HepG2 (cell line): ENCODE measurements around the gene POLR3H. TPM values are rescaled to one million over a fixed set of nuclear protein-coding genes. Genes with fewer than 3 reads are reported as not detected.

ENCODE experiments used
- EHMT2 ChIP-seq: fragments of 200-600 bp; sonication (generic); IDR thresholded peaks from 2 replicates; pipeline ENCODE4 v1.7.0; 2017; ENCODE audit warnings: antibody characterized with exemption, low read depth, low read length, borderline replicate concordance
- IKZF1 ChIP-seq: fragments of 450-650 bp; IDR thresholded peaks from 2 replicates; pipeline ENCODE4 v1.7.1; 2016
- KDM2A ChIP-seq: sonication (generic); formaldehyde crosslinking; IDR thresholded peaks from 2 replicates; pipeline ENCODE4 v1.4.0; 2020; ENCODE audit warnings: low read depth, missing genetic modification reagents, borderline replicate concordance
- PLRG1 ChIP-seq: fragments of 450-650 bp; conservative IDR thresholded peaks from 2 replicates; pipeline ENCODE4 v1.6.1; 2016
- POLR2A ChIP-seq, 2 experiments: IDR thresholded peaks; 2 replicates each; pipeline ENCODE4 v1.6.1; 2011; ENCODE audit warnings: low read depth in 2 of 2, low read length in 2 of 2, mild to moderate bottlenecking in 1 of 2, moderate library complexity in 1 of 2; ENCODE audit not compliant: insufficient read depth in 1 of 2
- TARDBP ChIP-seq: sonication (generic); formaldehyde crosslinking; IDR thresholded peaks from 2 replicates; pipeline ENCODE4 v1.8.0; 2022; ENCODE audit warnings: mild to moderate bottlenecking, missing genetic modification reagents
- ZFYVE20 ChIP-seq: sonication (generic); formaldehyde crosslinking; IDR thresholded peaks from 2 replicates; pipeline ENCODE4 v1.8.0; 2023; ENCODE audit warnings: low read depth, mild to moderate bottlenecking, moderate library complexity, missing genetic modification reagents, borderline replicate concordance
- ZMYM2 ChIP-seq: sonication (generic); formaldehyde crosslinking; IDR thresholded peaks from 2 replicates; pipeline ENCODE4 v1.8.0; 2022; ENCODE audit warnings: mild to moderate bottlenecking, missing genetic modification reagents
- ZNF235 ChIP-seq: sonication (generic); formaldehyde crosslinking; IDR thresholded peaks from 2 replicates; pipeline ENCODE4 v1.8.1; 2023; ENCODE audit warnings: mild to moderate bottlenecking, missing genetic modification reagents, borderline replicate concordance
- ZNF292 ChIP-seq: sonication (generic); formaldehyde crosslinking; IDR thresholded peaks from 2 replicates; pipeline ENCODE4 v1.8.1; 2022; ENCODE audit warnings: mild to moderate bottlenecking, low read depth, missing genetic modification reagents, borderline replicate concordance
- ZNF343 ChIP-seq: sonication (generic); formaldehyde crosslinking; IDR thresholded peaks from 2 replicates; pipeline ENCODE4 v1.4.0; 2020; ENCODE audit warnings: mild to moderate bottlenecking, missing genetic modification reagents
- ZNF354B ChIP-seq: sonication (generic); formaldehyde crosslinking; IDR thresholded peaks from 2 replicates; pipeline ENCODE4 v1.8.0; 2022; ENCODE audit warnings: mild to moderate bottlenecking, missing genetic modification reagents
- ZNF552 ChIP-seq: sonication (generic); formaldehyde crosslinking; IDR thresholded peaks from 2 replicates; pipeline ENCODE4 v1.9.0; 2022; ENCODE audit warnings: missing genetic modification reagents, mild to moderate bottlenecking, borderline replicate concordance
- ZNF557 ChIP-seq: sonication (generic); formaldehyde crosslinking; IDR thresholded peaks from 2 replicates; pipeline ENCODE4 v1.4.0; 2020; ENCODE audit warnings: missing genetic modification reagents
- polyA plus RNA-seq, 8 experiments: library from polyadenylated mRNA; depleted of rRNA in 3 of 8; stranded (reverse) in 7 of 8; unstranded in 1 of 8; fragments of >200 nt; fragmentation: Illumina TruSeq in 4 of 8; extraction: Trizol in 4 of 8; gene quantifications; 2 replicates each; pipeline versions ENCODE4 v1.2.1 to v1.2.3, GENCODE V29; 2011 to 2016; ENCODE audit warnings: low read depth in 4 of 8, missing spikeins in 1 of 8, mixed read lengths in 1 of 8; ENCODE audit not compliant: insufficient read depth in 1 of 8
- total RNA-seq, 5 experiments: library from RNA; depleted of rRNA; stranded (reverse); fragments of >200 nt; fragmentation: Illumina TruSeq; extraction: Trizol; gene quantifications; 2 replicates each; pipeline ENCODE4 v1.2.3, GENCODE V29; 2016; ENCODE audit warnings: low read depth in 1 of 5
- TF ChIP-seq, protein P1 (sequence below): sonication (generic); formaldehyde crosslinking; IDR thresholded peaks from 2 replicates; pipeline ENCODE4 v1.4.0; 2020; ENCODE audit warnings: missing genetic modification reagents
- TF ChIP-seq, protein P2 (sequence below): sonication (generic); formaldehyde crosslinking; IDR thresholded peaks from 2 replicates; pipeline ENCODE4 v1.4.0; 2020; ENCODE audit warnings: mild to moderate bottlenecking, missing genetic modification reagents
- TF ChIP-seq, protein P3 (sequence below): sonication (generic); formaldehyde crosslinking; IDR thresholded peaks from 2 replicates; pipeline ENCODE4 v1.5.0; 2020; ENCODE audit warnings: mild to moderate bottlenecking, missing genetic modification reagents
- TF ChIP-seq, protein P4 (sequence below): sonication (generic); formaldehyde crosslinking; IDR thresholded peaks from 2 replicates; pipeline ENCODE4 v1.4.0; 2020; ENCODE audit warnings: low read depth, missing genetic modification reagents
- TF ChIP-seq, protein P5 (sequence below): conservative IDR thresholded peaks from 2 replicates; pipeline ENCODE4 v1.6.1; 2018; ENCODE audit warnings: missing genetic modification reagents

The POLR3H gene
- total and polyA plus RNA-seq, 2 of the 13 experiments (the other 11 are each of a cell fraction or from before 2014, with no cell fraction given), result 10.3 to 28.6 TPM

DNA sequence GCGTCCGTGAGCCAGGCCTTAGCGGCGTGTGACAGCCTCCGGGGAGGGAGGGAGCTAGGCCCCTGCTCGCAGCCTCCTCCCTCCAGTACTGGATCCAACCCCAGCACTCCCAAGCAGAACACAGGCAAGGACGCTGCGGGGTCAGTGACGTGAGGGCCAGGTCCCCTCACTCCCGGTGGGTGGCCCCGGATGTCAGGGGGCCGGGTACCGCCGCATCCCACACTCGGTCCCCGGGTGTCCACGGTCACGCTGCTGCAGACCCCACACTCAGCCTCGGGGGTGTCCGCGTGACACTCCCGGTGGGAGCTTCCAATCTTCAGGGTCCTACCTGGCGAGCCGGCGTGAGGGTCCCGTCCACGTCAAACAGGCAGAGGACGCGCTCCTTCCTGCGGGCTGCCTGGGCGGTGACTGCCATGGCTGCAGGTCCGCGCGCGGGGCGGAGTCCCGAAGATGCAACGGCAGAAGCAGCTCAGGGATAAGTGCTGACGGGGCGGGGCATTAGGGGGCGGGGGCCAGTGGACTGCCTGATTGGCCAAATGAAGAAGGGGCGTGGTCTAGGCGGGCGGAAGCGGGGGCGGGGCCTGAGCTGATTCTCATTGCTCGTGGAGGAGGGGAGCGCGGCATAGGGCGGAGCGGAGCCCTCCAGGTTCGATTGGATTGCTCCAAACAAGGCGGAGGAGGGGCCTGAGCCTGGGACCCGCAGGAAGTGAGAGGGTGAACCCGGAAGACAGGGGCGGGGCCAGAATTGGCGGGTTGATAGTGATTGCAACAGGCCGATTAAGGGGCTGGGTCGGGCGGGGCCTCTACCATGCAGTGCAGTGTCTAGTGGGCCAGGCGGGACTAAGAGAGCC lies 45.3 kb upstream of the POLR3H start, which contains the start of gene PMM1 (continued):
- TF ChIP-seq, protein P1, sequence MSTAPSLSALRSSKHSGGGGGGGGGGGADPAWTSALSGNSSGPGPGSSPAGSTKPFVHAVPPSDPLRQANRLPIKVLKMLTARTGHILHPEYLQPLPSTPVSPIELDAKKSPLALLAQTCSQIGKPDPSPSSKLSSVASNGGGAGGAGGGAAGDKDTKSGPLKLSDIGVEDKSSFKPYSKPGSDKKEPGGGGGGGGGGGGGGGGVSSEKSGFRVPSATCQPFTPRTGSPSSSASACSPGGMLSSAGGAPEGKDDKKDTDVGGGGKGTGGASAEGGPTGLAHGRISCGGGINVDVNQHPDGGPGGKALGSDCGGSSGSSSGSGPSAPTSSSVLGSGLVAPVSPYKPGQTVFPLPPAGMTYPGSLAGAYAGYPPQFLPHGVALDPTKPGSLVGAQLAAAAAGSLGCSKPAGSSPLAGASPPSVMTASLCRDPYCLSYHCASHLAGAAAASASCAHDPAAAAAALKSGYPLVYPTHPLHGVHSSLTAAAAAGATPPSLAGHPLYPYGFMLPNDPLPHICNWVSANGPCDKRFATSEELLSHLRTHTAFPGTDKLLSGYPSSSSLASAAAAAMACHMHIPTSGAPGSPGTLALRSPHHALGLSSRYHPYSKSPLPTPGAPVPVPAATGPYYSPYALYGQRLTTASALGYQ (CRISPR knock-in tag), result no peak
- TF ChIP-seq ZNF235 (CRISPR knock-in tag), result no peak
- no peak for TF ChIP-seq ZNF354B (CRISPR knock-in tag)
- TF ChIP-seq, protein P2, sequence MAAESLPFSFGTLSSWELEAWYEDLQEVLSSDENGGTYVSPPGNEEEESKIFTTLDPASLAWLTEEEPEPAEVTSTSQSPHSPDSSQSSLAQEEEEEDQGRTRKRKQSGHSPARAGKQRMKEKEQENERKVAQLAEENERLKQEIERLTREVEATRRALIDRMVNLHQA (CRISPR knock-in tag), result no peak
- TF ChIP-seq, protein P3, sequence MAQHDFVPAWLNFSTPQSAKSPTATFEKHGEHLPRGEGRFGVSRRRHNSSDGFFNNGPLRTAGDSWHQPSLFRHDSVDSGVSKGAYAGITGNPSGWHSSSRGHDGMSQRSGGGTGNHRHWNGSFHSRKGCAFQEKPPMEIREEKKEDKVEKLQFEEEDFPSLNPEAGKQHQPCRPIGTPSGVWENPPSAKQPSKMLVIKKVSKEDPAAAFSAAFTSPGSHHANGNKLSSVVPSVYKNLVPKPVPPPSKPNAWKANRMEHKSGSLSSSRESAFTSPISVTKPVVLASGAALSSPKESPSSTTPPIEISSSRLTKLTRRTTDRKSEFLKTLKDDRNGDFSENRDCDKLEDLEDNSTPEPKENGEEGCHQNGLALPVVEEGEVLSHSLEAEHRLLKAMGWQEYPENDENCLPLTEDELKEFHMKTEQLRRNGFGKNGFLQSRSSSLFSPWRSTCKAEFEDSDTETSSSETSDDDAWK, result no peak
- no peak for TF ChIP-seq IKZF1
- no peak for TF ChIP-seq ZNF552 (CRISPR knock-in tag)
- peak; percentile 100 for TF ChIP-seq ZNF343 (CRISPR knock-in tag)
- TF ChIP-seq ZMYM2 (CRISPR knock-in tag), result no peak
- TF ChIP-seq, protein P4, sequence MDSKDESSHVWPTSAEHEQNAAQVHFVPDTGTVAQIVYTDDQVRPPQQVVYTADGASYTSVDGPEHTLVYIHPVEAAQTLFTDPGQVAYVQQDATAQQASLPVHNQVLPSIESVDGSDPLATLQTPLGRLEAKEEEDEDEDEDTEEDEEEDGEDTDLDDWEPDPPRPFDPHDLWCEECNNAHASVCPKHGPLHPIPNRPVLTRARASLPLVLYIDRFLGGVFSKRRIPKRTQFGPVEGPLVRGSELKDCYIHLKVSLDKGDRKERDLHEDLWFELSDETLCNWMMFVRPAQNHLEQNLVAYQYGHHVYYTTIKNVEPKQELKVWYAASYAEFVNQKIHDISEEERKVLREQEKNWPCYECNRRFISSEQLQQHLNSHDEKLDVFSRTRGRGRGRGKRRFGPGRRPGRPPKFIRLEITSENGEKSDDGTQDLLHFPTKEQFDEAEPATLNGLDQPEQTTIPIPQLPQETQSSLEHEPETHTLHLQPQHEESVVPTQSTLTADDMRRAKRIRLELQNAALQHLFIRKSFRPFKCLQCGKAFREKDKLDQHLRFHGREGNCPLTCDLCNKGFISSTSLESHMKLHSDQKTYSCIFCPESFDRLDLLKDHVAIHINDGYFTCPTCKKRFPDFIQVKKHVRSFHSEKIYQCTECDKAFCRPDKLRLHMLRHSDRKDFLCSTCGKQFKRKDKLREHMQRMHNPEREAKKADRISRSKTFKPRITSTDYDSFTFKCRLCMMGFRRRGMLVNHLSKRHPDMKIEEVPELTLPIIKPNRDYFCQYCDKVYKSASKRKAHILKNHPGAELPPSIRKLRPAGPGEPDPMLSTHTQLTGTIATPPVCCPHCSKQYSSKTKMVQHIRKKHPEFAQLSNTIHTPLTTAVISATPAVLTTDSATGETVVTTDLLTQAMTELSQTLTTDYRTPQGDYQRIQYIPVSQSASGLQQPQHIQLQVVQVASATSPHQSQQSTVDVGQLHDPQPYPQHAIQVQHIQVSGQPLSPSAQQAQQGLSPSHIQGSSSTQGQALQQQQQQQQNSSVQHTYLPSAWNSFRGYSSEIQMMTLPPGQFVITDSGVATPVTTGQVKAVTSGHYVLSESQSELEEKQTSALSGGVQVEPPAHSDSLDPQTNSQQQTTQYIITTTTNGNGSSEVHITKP (CRISPR knock-in tag), result peak; percentile 82; the same call in 1 of the 2 replicates
- TF ChIP-seq TARDBP (CRISPR knock-in tag), result peak; percentile 24; the same call in 1 of the 2 replicates
- no peak for TF ChIP-seq ZNF557
- no peak for TF ChIP-seq ZFYVE20
- peak; percentile 92 for TF ChIP-seq KDM2A (CRISPR knock-in tag)
- no peak for TF ChIP-seq PLRG1
- TF ChIP-seq POLR2A (IDR thresholded peaks at IDR 0.05; ENCODE audit: insufficient read depth in 1 of 2, low read depth in 2 of 2, low read length in 2 of 2), result peak; percentile 86 to 94
- TF ChIP-seq ZNF292, result peak; percentile 18; the same call in 1 of the 2 replicates
- TF ChIP-seq EHMT2, result no peak
- TF ChIP-seq, protein P5, sequence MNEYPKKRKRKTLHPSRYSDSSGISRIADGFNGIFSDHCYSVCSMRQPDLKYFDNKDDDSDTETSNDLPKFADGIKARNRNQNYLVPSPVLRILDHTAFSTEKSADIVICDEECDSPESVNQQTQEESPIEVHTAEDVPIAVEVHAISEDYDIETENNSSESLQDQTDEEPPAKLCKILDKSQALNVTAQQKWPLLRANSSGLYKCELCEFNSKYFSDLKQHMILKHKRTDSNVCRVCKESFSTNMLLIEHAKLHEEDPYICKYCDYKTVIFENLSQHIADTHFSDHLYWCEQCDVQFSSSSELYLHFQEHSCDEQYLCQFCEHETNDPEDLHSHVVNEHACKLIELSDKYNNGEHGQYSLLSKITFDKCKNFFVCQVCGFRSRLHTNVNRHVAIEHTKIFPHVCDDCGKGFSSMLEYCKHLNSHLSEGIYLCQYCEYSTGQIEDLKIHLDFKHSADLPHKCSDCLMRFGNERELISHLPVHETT (CRISPR knock-in tag), result no peak
